HG03457 (cell line): ENCODE results near the gene STRA6.

Experiments used
- ATAC-seq: cut with Tn5 transposase; IDR thresholded peaks from one replicate; pipeline ENCODE4 v1.9.1; 2021; ENCODE audit warnings: moderate number of reproducible peaks; ENCODE audit not compliant: unreplicated experiment

STRA6 gene

DNA sequence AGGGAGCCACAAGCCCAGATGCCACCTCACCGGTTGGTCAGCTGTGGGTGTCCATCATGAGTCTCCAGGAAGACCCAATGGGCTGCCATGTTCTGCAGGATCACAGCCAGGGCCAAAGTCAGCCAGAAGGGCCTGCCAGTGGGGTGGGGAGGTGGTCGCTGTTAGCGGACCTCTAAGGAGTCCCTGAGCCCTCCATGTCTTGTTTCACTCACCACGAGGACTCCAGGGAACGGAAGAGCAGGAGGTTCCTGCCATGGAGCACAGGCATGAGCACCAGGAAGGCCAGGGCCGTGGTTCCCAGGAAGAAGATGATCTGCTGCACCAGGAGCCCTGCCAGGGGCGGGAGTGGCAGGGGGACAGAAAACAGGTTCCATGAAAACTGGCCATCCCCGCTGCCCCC is 20.5 kb downstream of the STRA6 start:
- ATAC-seq: no peak

DNA sequence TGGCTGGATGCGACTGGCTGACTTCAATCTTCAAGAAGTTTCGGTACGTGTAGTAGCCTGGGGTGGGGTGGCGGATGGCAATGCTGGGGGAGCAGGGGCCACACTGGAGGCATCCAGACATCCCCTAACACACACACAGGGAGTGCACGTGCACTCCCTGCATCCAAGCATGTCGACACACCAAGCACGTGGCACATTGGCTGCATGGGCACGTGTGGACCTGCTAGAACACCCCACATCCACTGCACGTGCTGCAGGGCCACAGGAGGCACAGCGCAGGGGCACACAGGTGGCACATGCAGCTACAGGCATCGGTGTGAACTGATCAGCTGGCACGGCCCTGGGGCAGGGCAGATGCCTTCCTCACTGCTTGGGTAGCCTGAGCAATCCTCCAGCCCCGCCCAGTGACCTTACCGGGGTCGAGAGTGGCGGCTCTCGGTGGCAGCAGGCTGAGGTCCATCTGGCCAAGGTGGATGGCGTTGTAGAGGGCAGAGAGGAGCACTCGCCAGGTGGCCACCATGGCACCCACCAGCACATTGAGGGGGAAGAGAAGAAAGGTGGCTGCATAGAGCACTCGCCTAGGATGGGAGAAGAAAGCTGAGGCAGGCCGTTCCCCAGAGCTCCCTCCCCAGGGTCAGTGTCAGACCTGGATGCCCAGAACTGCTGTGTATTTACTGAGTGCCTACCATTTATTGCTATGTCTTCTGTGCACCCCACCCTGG is 21.5 kb downstream of the STRA6 start:
- ATAC-seq: no peak

DNA sequence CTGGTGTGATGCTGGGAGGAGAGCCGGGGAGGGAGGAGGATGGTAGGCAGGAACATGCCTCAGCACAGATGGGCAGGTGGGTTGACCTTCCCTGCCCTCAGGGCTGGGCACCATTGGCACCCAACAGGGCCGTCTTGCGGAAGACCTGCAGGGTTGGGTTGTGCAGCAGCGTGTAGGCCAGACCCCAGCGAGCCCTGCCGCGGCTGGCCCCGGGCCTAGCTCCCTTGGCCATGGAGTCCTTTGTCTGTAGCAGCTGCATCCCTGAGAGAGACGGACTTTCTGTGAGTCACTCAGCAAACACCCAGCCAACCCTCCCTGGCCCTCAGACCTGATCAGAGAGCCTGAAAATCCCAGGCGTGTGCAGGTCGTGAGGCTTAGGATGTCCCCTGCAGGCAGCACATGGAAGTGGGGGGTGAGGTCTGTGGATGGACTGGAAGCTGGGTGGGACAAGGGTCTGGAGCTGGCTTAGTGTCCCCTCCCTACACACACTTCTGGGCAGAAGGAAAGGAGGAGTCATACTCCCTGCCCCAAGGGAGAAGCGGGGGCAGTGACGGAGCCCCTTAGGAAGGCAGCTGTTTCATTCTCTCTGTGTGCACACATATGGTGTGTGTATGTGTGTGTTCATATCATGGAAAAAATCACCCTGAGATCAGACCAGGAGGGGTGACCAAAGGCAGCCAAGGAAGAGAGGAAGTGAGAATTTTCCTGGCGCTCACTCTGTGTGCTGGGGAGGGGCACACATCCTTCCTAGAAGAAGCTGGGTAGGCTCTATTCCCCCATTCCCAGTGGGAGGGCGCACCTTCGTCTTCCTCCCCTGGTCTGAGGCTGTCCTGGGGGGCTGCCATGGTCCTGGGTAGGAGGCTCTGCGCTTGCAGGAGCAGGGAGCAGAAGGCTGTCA is 22.4 kb downstream of the STRA6 start:
- ATAC-seq: no peak

DNA sequence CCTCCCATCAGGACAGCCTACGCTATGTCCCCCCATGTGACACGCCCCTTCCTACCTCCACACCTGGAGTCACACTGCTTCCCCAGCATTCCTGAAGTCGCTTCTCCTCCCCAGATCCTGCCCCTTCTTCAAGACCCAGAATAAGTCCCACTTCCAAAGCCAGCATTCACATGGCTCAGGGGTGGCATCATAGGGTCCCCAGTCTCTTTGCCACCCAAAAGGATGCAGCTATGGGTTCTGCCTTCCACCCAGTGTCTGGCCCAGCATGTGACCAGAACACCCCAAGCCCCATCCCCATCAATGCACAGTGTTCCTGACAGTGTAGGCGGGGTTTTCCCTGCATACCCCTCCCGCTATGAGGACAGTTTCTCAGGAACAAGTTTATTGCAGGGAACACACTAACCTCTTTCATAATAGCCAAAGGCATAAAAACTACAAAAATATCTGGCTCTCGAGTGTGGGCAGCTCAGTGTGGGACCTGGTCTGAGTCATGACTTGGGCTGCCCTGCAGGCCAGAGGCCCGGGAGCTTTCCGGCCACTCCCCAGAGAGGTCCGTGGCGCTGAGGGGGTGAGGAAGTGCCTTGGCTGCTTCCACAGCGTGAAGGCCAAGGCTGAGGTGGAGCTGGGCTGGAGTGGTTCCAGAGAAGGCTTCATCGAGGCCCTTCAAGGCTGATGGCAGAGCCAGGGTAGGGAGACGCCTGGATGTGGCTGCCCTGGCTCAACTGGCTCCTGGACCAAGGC is 23.3 kb downstream of the STRA6 start:
- ATAC-seq: no peak

DNA sequence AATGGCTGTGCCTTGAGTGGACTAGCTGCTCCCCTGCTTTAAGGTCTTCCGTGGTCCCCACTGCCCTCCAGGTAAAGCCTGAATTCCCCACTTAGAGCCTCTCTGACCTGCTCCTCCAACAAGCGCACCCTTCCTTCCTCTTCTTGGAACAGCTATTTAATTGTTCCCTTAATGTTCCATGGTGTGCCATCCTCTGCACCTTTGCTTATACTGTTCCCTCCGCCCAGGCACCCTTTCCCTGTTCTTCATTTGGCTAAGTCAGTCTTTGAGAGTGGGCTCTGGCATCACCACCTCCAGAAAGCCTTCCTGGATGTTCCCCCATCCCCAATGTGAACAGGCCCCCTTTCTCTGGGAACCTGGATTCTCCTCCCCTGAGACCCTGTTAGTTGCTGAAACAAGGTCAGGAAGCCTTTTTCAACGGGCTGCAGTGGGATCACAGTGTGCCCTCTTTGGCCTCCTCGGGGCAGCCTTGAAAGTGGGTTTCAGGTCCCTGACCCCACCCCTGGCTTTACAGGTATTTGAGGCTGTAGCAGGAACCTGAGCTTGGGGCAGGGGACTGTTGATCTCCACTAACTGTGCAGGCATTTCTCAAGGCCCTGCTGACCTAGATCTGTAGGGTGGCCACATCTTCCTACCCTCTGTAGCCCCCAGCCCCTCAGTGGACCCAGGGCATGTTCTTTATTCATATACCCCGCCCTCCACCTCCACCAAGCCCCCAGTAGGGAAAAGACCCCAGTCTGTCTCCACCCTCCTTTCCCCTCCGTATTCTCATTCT is 24.1 kb downstream of the STRA6 start:
- ATAC-seq: no peak

DNA sequence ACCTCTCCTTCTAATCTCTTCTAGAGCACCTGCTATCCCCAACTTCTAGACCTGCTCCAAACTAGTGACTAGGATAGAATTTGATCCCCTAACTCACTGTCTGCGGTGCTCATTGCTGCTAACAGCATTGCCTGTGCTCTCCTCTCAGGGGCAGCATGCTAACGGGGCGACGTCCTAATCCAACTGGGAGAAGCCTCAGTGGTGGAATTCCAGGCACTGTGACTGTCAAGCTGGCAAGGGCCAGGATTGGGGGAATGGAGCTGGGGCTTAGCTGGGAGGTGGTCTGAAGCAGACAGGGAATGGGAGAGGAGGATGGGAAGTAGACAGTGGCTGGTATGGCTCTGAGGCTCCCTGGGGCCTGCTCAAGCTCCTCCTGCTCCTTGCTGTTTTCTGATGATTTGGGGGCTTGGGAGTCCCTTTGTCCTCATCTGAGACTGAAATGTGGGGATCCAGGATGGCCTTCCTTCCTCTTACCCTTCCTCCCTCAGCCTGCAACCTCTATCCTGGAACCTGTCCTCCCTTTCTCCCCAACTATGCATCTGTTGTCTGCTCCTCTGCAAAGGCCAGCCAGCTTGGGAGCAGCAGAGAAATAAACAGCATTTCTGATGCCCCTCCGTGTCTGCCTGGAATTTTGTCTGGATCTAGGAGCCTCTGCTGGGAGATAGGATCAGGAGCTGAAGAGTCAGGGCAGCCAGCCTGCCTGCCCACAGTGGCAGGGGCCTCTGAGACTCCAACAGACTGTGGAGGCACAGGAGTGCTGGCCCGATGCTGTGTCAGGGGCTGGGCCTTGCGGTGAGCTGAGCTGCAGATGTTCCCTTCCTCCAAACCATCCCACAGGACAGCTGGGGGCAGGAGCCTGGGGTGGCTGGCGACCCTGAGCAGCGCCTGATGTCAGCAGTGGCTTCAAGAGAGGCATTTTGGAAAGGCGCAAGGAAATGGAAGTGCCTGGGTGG is 26.0 kb downstream of the STRA6 start:
- no peak for ATAC-seq

DNA sequence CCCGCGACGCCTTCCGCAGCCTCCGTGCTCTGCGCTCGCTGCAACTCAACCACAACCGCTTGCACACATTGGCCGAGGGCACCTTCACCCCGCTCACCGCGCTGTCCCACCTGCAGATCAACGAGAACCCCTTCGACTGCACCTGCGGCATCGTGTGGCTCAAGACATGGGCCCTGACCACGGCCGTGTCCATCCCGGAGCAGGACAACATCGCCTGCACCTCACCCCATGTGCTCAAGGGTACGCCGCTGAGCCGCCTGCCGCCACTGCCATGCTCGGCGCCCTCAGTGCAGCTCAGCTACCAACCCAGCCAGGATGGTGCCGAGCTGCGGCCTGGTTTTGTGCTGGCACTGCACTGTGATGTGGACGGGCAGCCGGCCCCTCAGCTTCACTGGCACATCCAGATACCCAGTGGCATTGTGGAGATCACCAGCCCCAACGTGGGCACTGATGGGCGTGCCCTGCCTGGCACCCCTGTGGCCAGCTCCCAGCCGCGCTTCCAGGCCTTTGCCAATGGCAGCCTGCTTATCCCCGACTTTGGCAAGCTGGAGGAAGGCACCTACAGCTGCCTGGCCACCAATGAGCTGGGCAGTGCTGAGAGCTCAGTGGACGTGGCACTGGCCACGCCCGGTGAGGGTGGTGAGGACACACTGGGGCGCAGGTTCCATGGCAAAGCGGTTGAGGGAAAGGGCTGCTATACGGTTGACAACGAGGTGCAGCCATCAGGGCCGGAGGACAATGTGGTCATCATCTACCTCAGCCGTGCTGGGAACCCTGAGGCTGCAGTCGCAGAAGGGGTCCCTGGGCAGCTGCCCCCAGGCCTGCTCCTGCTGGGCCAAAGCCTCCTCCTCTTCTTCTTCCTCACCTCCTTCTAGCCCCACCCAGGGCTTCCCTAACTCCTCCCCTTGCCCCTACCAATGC is 27.1 kb downstream of the STRA6 start:
- ATAC-seq: no peak

DNA sequence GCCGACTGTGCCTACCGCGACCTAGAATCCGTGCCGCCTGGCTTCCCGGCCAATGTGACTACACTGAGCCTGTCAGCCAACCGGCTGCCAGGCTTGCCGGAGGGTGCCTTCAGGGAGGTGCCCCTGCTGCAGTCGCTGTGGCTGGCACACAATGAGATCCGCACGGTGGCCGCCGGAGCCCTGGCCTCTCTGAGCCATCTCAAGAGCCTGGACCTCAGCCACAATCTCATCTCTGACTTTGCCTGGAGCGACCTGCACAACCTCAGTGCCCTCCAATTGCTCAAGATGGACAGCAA is 27.7 kb downstream of the STRA6 start:
- no peak for ATAC-seq

DNA sequence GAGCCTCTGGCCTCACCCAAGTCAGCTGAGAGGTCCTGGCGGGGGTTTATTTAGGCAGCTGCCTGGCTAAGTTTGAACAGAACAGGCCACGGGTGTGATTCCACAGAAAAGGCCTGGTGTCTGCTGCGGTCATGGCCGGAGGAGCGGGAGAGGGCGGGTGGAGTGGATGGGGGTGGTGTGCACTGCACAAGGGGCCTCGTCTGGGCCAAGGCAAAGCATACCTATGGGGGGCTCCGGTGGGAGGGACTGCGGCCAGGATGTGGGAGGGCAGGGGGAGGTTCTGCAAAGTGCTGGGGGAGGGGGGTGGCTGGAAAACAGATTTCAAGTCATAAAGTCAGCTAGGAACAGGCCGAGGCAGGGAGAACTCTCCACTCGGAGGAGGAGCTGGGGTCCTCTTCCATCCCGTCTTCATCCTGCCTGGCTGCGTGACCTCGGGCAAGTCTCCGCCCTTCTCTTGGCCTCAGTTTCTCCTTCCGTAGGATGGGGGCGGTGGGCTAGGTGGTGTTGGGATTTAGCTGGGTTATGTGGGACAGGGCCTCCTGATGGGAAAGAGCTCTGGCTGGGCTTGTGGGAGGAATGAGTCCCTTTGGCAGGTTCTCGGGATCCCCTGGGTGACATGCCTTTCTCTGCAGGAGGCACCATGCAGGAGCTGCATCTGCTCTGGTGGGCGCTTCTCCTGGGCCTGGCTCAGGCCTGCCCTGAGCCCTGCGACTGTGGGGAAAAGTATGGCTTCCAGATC is 28.2 kb downstream of the STRA6 start:
- no peak for ATAC-seq

DNA sequence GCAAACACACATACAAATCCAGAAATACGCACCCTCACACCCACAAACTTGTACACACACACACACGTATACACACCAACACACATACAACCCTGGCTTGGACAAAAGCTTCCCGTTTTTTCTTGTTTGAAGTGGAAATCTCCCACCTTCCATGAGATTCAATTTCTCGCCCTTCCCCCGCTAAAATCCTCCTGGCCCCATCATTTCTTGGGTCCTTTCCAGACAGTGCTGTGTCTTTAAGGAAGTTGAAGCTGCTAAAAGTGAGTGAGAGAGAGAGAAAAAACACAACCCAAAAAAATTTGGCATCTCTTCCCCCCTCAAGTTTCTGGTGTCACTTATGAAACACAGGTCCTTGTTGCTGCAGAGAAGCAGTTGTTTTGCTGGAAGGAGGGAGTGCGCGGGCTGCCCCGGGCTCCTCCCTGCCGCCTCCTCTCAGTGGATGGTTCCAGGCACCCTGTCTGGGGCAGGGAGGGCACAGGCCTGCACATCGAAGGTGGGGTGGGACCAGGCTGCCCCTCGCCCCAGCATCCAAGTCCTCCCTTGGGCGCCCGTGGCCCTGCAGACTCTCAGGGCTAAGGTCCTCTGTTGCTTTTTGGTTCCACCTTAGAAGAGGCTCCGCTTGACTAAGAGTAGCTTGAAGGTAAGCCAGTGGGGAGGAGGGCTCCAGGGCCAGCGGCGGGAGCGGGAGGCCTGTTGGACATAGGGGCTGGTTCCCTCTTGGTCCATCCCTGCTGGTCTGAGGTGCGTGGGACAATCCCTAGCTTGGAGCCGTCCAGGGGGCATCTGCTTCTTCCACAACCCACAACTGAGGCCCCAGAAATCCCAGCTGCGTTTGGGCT is 29.0 kb downstream of the STRA6 start, which contains the start of gene ISLR:
ISLR (plus strand) TSS at position 331 of the 839 bp plus-strand sequence. CDS start 1,149 bp downstream, outside the sequence.
- no peak for ATAC-seq

DNA sequence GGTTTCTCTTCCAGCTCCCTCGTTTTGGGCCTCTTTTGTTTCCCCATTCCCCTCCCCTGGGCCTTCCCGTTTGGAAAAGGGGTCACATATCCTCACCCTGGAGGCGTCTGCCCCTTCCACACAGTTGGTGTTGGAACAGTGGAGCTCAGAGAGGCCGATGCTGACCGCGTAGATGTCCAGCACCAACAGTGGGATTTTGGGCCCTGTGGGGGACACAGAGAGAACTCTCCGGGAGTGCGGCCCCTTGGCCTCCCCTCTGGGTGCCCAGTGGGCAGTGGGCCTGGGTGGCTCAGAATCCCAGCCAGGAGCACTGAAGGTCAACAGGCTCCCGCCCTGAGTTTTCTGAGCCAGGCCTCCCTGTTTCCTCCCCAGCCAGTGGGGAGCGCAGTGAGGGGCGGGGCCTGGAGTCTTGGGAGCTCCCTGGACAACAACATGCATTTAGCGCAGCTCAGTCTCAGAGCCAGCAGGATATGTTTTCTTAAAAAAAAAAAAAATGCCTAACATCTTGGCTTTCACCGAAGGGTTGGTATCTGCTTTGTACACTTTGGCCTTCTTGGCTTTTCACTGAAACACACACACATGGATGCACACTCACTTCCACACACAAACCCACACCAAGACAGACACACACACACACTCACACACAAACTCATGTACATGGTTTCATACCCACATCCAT is 29.7 kb downstream of the STRA6 start:
- no peak for ATAC-seq

DNA sequence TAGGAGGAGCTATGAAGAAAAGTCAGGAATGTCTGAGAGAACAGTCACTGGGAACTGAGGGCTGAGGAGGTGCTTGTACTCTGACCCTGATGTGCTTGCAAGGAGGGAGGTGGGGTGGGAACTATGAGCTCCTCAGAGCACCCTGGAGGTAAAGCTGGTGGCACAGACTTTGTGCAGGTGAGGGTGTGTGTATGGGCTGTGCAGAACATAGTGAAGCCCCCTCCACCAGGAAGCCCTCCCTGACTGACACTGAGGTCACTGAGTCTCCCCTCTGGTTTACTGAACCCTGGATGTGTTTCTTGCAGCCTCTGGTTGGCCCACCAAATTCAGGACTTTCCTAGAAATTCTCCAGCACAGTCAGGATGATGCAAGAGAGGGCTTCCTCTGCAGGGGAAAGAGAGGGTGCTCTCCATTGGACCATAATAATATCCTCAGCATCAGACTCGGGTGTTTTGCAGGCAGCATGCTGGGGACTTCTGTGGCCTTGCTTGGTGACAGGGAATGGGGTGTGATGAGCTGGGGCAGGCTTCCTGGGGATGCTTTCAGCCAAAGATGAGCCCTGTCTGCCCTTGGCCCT is 30.5 kb downstream of the STRA6 start:
- no peak for ATAC-seq

DNA sequence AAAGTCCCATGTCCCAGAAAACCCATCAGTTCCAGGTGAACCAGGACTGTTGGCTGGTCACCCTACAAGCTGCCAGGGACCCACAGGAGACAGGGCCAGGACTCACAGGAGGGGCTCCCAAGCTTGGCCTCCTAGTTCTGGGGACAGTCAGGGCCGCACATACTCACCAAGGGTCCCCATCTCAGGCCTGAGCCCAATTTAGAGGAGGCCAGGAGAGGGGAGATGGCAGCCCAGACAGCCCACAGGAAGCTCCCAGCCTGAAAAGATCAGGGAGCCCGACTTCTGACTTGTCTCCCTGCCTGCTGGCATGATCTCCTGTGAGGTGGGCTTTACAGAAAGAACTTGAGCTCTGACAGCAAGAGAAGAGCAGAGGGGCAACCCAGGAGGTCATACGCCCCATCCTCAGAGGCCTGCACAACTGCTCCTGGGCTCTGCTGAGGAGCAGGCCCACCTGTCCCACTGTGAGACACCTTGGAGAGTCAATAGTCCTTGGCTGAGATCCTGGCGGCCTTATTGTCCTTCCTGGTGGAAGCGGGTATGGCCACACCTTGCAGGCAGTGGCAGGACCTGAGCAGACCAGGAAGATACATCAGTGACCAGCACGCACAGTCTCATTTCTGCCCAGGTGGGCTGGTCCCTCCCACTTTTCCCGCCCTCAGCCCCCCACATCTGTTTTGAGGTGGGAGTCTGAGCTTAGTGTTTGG is 31.6 kb downstream of the STRA6 start:
- ATAC-seq: no peak

DNA sequence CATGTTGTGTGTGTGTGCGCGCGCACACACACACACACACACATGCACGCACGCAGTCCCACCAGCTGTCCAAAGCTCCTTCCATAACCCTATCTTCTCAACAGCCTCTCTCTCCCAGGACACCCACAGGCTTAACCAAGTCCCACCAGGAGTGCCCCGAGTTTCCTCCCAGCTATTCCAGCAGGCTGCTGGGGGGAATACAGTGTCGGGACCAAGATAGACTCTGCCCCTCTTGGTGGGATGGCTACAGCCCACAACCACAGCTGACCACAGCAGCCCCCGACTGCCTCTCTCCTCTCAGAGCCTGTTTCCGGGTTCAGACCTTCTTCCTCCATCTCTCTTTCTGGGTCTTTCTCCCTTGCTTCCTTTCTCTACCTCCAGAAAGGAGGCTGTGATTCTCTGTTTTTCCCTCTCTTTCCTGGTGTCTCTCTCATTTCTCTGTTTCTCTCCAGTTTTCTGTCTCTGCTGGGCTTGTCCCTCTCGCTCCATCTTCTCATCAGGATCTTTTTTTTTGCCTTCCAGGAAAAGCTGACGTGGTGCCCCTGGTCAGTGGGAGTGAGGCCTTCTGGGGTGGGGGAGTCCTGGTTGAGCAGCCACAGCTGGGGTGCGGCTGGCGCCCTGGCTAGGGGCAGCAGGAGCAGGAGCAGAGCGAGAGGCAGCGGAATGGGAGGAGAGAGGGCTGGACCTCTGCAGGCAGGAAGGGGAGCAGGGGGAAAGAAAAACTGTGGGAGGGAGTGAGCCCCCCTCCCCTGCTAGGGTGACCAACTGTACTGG is 32.3 kb downstream of the STRA6 start:
- ATAC-seq: no peak

DNA sequence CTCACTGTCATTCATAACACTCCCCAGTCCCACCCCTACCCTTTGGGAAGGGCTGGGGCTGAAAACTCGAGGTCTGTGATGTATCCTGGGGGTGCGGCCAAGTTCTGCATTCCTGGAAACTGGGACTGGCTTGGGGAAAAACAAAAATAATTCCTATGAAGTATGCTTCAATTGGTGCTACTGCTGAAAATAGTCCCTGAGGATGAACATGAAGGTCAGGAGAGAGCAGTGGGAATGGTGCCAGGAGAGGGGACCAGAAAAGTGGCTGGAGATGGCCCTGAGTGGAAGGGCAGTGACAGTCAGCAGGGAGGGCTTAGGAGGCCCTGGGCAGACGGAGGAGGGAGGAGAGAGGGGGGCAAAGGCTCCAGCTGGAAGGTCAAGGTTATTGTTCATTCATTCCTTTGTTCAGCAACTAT is 33.9 kb downstream of the STRA6 start:
- ATAC-seq: no peak
